Urothelium cell line (cell line): Measurements from ENCODE around the gene BEGAIN.
"Not testable (repeated sequence)": the region's sequence is repeated elsewhere in the genome, so short reads cannot be mapped to it uniquely, and the experiment has no call there.

Experiments
- DNase-seq: peaks from one replicate; pipeline ENCODE4 v3.0.0; 2011; ENCODE audit warnings: low spot score, mixed read lengths
- FAIRE-seq: peaks from 2 replicates; lab custom pipeline; 2011; peaks lifted over from hg19 to GRCh38; lab: Jason Lieb, UNC

Gene BEGAIN

GRCh38 chr14:100529561-100530031, 57.6 kb downstream of the BEGAIN start:
- FAIRE-seq = no peak
- DNase-seq = no peak

GRCh38 chr14:100528962-100529560, 58.2 kb downstream of the BEGAIN start:
- FAIRE-seq = no peak

GRCh38 chr14:100526632-100527031, 60.6 kb downstream of the BEGAIN start:
- FAIRE-seq (peak; percentile 98), DNase-seq (no peak)

More at GRCh38 chr14:100528962-100529560, 58.2 kb downstream of the BEGAIN start:
- no peak for DNase-seq

- DNase-seq (no peak), FAIRE-seq (no peak)
Observed at GRCh38 chr14:100526057-100526456, 61.2 kb downstream of the BEGAIN start.

- DNase-seq = peak; percentile 2
- no peak for FAIRE-seq
Observed at GRCh38 chr14:100525615-100526014, 61.6 kb downstream of the BEGAIN start.

- DNase-seq (no peak), FAIRE-seq (no peak)
Observed at GRCh38 chr14:100524933-100525243, 62.3 kb downstream of the BEGAIN start.

GRCh38 chr14:100524233-100524932, 62.8 kb downstream of the BEGAIN start:
- no peak for FAIRE-seq
- DNase-seq = no peak

GRCh38 chr14:100523843-100524169, 63.4 kb downstream of the BEGAIN start:
- no peak for FAIRE-seq

GRCh38 chr14:100523131-100523842, 63.9 kb downstream of the BEGAIN start:
- DNase-seq (no peak), FAIRE-seq (no peak)

More at GRCh38 chr14:100523843-100524169, 63.4 kb downstream of the BEGAIN start:
- no peak for DNase-seq

GRCh38 chr14:100522616-100523099, 64.6 kb downstream of the BEGAIN start:
- DNase-seq = no peak
- no peak for FAIRE-seq

GRCh38 chr14:100506053-100506452, 81.2 kb downstream of the BEGAIN start:
- not testable (repeated sequence) for FAIRE-seq, DNase-seq

- peak; percentile 22 for DNase-seq
- FAIRE-seq = no peak
Observed at GRCh38 chr14:100504372-100505078, 82.7 kb downstream of the BEGAIN start.

GRCh38 chr14:100503251-100503650, 84.0 kb downstream of the BEGAIN start:
- DNase-seq (no peak), FAIRE-seq (no peak)

- DNase-seq (no peak), FAIRE-seq (no peak)
Observed at GRCh38 chr14:100502622-100503220, 84.5 kb downstream of the BEGAIN start.

GRCh38 chr14:100500128-100500527, 87.1 kb downstream of the BEGAIN start:
- FAIRE-seq (no peak), DNase-seq (no peak)

GRCh38 chr14:100498068-100498467, 89.1 kb downstream of the BEGAIN start:
- FAIRE-seq = no peak
- no peak for DNase-seq

GRCh38 chr14:100495917-100496316, 91.3 kb downstream of the BEGAIN start:
- no peak for DNase-seq
- no peak for FAIRE-seq

- FAIRE-seq = no peak
- no peak for DNase-seq
Observed at GRCh38 chr14:100494645-100495044, 92.6 kb downstream of the BEGAIN start.

GRCh38 chr14:100490252-100490651, 97.0 kb downstream of the BEGAIN start:
- no peak for DNase-seq
- no peak for FAIRE-seq

- FAIRE-seq = no peak
- no peak for DNase-seq
Observed at GRCh38 chr14:100488057-100488456, 99.2 kb downstream of the BEGAIN start.

GRCh38 chr14:100487304-100487703, 99.9 kb downstream of the BEGAIN start:
- FAIRE-seq (no peak), DNase-seq (no peak)
